ENCODE results near the gene INPP5F.
"Not testable (repeated sequence)": the region's sequence is repeated elsewhere in the genome, so short reads cannot be mapped to it uniquely, and the experiment has no call there.

The INPP5F gene

GRCh38 chr10:119710935-119711334 lies 14.9 kb upstream of the INPP5F start:
- not testable (repeated sequence) for DNase-seq

- DNase-seq, result no peak
Measured at GRCh38 chr10:119713744-119714483, 11.9 kb upstream of the INPP5F start.

DNA sequence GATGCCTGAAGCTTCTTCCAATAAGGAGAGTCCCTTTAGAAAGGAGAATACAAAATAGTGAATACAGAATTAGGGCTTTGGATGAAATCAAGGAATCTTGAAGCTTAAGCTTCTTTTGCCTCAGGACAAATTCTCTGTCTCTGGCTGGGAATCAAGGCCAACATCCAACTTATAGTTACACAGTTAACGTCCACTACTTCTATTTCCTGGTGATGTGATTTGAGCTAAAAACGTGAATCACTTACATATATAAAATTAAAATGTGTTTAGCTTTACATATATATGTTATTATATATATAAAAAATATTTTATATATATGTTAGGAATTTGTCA lies 11.4 kb upstream of the INPP5F start:
- DNase-seq, result no peak

DNA sequence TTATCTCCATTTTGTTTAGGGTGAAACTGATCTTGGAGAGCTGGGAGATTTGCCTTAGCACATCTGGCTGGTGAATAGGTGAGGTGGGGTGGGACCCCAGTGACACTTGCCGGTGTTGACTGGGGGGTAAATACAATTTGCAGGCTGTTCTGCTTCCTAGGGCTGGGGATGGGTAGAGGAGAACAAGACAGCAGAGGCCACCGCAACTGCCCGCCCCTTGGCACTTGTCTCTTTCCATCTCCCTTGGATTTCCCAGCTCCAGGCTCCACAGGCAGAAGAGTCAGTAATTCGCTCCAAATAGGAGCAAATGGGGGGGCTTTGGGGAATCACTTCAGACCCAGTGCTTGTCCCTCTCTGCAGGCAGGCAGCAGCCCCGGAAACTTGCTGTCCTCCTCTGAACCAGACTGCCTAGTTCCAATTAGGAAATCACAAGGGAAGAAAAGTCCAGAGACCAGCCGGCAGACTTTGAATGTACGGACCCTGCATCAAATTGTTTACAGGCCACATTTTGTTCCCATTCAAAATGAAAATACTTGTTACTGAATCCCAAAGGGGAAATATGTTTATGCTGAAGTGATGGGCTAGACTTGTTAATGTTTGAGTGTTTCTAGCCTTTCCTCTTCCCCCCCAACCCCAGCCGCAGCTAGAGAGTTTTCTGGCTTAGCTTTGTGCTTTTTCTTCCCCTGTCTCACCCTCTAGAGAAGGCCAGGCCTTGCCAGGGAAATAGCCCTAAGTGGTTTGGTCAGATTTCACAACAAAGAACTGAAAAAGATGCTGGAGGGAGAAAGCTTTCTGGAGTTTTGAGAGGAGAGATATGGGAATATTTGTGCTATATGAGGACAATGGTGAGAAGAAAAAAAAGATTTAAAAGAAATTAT lies 10.0 kb upstream of the INPP5F start:
- no peak for DNase-seq

- DNase-seq, result no peak
Measured at GRCh38 chr10:119723161-119723560, 2.7 kb upstream of the INPP5F start.

DNA sequence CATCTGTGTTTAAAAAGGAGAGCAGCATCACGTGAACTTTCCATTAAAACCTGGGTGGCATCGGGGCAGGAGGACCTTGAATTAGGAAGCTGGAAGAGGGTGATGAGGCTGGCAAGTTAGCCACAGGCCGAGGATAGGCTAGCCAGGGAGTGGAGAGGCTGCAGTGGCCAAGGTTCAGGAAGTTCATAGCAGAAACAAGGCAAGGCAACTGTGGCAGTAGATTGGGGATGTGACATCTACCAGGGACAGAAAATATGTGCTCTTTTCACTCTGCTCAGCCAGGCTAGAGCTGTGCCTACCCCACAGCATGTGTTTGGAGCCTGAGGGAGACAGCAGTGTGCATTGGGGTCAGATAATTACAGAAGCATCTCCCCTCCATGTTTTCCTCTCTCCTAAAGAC lies 2.2 kb upstream of the INPP5F start:
- DNase-seq, result no peak

DNA sequence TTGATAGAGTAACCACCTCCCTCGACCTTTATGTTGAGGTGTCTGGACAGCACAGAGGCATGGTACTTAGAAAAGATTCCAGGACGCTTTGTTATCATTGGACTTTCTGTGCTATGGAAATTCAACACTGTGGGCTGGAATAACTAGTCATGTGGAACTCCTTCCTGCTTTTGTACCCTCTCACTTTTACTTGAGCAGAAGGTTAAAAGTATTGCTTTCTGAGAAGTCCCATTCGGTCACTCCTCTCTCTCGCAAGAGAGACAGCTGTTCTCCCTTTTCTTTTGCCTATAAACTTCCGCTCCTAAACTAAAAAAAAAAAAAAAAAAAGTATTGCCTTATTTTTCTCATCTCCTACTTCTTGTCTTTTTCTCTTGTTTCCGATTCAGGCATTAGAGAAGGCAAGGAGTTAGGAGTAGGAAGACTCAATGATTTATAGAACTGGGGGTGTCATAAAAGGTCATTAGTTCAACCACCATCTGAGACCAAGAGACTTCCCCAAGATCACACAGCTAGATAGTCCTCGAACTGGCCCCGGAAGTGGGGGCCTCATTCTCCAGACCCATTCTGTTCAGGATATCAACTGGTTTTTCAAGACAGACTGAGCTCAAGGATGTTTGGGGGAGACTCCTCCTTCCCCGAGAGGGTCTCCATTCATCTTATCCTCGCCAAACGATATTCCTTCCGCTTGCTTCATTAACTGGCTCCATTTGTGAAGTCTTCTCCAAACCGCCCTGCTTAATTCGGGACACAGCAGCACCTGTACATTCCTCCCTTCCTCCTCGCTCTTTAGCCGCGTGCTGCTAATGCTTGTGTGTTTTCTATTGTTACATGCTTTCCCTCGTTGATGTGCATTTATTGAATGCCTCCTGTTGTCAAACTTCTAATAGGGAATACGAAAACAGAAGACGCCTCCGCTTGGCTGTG lies 995 bp upstream of the INPP5F start:
- DNase-seq, result no peak

DNA sequence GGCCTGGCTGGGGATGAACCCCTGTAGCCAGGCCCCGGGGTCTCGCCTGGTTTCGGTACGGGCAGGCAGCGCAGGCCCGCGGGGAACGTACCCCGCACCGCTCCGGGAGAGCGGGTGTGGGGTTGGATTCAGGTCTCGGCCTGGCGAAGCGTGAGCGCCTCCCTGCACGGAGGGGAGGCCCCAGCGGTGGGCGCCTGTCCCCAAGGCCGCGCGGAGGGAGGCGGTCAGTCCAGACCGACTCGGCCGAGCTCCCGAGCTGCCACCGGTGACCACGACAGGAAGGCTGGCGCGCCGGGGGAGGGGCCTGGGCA lies 378 bp upstream of the INPP5F start:
- DNase-seq, result no peak

DNA sequence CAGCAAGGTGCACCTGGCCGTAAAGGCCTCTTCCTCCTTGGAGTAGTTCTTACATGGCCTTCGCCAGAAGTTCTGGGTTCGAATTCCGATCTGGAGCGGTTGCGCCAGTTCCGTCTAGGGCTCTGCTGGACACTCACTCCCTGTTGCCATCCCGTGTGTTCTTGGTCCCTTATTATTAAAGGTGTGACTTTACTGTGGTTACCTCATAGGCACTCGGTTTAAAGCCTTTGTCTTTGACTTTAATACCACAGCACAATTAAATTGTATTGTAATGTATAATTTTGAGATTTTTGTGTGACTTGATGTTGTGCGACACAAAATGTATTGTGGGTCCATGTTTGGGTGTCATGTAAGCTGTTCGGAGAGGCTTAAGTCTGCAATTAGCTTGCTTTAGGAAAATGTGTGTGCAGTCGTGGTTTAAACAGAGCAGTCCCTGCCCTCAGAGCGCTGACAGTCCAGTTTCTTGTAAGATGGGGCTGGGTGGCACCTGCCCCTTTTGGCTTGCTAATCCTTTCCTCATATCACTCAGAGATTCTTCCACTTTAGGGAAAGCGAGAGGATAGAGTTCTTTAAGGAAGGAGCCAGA lies 919 bp downstream of the INPP5F start:
- no peak for DNase-seq

GRCh38 chr10:119728172-119728800 lies 2.4 kb downstream of the INPP5F start:
- no peak for DNase-seq

DNA sequence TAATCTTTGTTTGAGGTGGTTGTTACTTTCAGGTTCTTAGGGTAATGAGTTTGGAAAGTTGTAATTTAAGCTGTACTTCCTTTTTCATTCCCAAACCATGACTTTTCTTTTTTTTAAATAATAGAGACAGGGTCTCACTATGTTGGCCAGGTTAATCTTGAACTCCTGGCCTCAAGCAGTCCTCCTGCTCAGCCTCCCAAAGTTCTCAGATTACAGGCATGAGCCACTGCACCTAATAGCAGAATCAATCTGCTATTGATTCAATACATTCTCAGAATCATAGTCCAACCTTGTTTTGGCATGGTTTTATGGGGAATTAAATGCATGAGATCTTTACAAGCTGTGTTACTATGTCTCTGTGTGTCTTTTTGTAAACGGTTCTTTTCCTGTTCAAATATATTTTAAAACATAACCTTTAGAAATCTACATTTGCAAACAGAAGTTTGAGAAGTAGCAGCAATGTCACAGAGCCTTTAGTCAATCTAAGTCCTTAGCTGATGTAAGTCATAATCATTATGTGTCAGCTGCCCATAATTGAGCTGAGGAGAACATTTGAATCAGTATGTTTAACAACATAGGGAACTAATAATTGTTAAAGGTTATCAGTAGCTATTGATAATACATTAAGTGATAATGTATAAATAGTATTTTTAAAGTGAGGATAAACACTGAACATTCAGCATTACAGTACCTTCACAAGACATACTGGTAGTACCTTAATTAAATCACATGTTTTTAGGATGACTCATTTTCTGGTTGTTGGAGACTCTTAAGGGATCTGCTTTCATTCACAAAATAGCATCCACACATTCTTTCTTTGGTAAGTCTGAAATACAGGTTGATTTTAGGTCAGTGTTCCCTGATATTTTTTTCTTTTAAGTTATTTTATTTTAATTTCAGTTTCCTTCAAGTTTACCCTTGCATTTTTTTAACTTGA lies 8.8 kb downstream of the INPP5F start:
- no peak for DNase-seq

DNA sequence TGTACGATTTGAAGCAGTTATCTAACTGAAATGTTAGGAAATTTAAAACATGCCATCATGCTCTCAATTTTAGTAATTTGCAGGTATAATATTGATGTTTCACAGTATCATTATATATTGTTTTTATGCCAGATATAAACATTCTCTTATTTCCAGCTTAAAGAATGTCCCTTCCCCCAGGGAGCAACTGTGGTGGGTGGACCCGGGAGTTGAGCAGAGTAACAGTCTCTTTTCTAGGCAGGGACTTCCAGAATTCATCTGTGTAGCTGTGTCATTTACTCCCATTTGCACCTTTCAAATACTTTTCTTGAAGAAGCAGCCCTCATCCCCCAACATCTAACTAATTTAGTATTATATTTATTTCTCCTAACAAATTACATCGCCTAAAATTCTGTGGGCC lies 9.6 kb downstream of the INPP5F start:
- no peak for DNase-seq

GRCh38 chr10:119736220-119736619 lies 10.4 kb downstream of the INPP5F start:
- no peak for DNase-seq

GRCh38 chr10:119737039-119737663 lies 11.3 kb downstream of the INPP5F start:
- no peak for DNase-seq

- DNase-seq, result no peak
Measured at GRCh38 chr10:119737823-119738222, 12.0 kb downstream of the INPP5F start.

DNA sequence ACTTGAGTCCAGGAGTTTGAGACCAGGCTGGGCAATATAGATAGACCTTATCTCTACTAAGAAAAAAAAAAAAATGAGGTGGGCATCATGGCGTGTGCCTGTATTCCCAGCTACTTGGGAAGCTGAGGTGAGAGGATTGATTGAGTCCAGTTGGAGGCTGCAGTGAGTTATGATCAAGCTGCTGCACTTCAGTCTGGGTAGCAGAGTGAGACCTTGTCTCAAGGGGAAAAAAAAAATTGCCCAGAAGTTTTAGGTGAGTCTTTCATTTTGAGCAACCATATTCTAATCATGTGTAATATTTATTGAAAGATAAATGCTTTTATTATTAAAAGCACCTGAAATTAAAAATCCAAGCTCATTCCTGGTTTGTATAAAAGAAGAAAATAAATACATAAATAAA lies 13.1 kb downstream of the INPP5F start:
- no peak for DNase-seq

GRCh38 chr10:119740096-119740495 lies 14.2 kb downstream of the INPP5F start:
- DNase-seq, result no peak

GRCh38 chr10:119742947-119743648 lies 17.2 kb downstream of the INPP5F start:
- no peak for DNase-seq

- no peak for DNase-seq
Measured at GRCh38 chr10:119747940-119748339, 22.1 kb downstream of the INPP5F start.

GRCh38 chr10:119748871-119749270 lies 23.0 kb downstream of the INPP5F start:
- DNase-seq, result no peak

All from NCI-H1694 (cell line).